NCI-H1417 (cell line): ENCODE data around the gene DAGLB.
"Not testable (repeated sequence)": the region's sequence is repeated elsewhere in the genome, so short reads cannot be mapped to it uniquely, and the experiment has no call there.

Experiments used
- DNase-seq, 3 experiments: peaks; one replicate each; lab custom pipeline; 2025; lab: John Stamatoyannopoulos, UW

Gene DAGLB

DNA sequence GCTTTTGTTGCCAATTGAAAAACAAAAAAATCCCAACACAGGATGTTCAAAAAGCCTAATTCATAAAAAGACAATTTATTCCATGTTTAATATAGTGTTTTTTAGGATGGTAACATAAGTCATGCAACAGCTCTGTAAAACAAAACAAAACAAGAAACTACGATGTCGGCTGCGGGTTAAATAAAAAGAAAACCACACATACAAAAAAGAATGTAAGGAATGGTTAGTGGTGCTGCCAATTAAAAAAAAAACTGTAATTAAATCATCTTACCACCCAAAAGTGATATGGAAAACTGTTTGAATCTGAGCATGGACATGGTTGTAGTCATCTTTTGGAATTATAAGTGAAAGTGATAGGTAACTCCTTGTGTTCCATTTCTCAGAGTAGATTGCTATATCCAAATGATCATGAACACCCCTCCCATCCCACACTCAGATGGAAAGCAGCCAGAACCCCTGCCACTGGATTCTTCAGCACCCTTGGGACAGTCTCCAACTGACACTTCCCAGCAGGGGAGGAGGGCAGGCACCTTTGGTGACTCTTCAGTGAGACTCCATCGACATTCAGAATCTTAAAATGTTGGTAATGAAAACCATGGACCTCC, 14.3 kb upstream of the DAGLB start:
- no peak for DNase-seq

- DNase-seq: no peak
Measured at GRCh38 chr7:6460990-6461584, 13.3 kb upstream of the DAGLB start.

GRCh38 chr7:6460303-6460702, 12.5 kb upstream of the DAGLB start:
- DNase-seq: no peak

DNA sequence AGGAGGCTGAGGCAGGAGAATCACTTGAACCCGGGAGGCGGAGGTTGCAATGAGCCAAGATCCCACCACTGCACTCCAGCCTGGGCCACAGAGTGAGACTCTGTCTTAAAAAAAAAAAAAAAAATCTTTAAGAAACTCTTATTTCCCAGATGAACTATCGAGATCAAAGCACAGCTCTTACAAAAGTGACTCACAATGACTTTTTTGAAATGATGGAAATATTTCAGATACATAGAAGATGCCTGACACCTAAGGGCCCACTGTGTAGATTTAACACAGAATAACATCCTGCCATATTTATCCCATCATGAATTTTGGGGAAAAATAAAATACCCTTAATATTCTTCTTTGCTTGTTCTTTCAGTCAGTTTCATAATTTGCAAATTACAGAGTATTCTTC, 10.9 kb upstream of the DAGLB start:
- DNase-seq: not testable (repeated sequence)

GRCh38 chr7:6453734-6454133, 6.0 kb upstream of the DAGLB start:
- no peak for DNase-seq

DNA sequence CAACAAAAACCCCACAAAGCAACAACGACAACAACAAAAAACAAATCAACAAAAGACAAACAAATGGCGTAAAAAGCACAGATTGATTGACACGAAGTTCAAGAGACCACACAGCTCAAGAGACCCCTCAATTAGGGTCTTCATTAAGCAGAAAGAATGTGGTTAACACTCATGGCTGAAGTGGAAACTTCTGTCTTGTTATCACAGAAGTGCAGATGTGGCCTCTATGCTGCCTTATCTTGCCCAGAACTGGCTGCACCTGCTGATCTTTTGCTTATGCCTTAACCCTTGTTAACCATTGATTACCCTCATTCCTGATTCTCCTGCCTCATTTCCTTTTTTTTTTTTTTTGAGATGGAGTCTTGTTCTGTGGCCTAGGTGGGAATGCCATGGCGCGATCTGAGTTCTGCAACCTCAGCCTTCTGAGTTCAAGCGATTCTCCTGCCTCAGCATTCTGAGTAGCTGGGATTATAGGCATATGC, 3.5 kb upstream of the DAGLB start:
- DNase-seq: no peak

DNA sequence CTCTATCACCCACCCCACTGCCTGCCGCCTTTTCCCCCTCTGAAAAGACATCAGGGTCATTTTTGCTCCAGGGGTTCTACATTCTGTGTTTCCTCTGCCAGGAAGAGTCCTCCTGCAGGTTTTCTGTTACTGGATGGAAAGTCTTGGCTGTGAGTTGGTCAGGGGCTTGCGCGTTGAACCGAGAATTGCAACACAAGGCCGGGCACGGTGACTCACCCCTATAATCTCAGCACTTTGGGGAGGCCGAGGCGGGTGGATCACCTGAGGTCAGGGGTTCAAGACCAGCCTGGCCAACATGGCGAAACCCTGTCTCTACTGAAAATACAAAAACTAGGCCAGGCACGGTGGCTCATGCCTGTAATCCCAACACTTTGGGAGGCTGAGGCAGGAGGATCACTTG, 2.8 kb upstream of the DAGLB start:
- not testable (repeated sequence) for DNase-seq

- DNase-seq: not testable (repeated sequence)
Measured at GRCh38 chr7:6449884-6450283, 2.1 kb upstream of the DAGLB start.

GRCh38 chr7:6448943-6449543, 1.3 kb upstream of the DAGLB start:
- no peak for DNase-seq

- DNase-seq: peak; percentile 68 to 85 (median 82)
Measured at GRCh38 chr7:6446838-6447580, 745 bp downstream of the DAGLB start.

DNA sequence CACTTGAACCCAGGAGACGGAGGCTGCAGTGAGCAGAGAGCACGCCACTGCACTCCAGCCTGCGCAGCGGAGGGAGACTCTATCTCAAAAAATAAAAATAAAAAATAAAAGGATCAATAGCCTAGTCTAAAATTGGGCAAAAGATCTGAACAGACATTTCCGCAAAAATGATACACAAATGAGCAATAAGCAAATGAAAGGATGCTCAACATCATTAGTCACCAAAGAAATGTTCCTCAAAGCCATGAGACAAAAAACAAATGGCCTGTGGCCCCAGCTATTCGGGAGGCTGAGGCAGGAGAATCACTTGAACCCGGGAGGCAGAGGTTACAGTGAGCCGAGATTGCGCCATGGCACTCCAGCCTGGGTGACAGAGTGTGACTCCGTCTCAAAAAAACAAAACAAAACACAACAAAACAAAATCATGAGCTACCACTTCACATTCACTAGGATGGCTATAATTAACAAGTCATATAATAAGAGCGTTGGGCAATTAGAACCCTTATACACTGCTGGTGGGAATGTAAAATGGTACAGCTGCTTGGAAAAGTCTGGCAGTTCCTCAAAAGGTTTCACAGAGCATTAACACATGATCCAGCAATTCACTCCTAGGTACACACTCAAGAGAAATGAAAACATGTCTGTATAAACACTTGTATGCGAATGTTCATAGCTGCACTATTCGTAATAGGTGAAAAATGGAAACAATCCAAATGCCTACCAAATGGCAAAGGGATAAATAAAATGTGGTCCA, 3.1 kb downstream of the DAGLB start:
- peak in 2 of 3 experiments; percentile 22 to 85 for DNase-seq

DNA sequence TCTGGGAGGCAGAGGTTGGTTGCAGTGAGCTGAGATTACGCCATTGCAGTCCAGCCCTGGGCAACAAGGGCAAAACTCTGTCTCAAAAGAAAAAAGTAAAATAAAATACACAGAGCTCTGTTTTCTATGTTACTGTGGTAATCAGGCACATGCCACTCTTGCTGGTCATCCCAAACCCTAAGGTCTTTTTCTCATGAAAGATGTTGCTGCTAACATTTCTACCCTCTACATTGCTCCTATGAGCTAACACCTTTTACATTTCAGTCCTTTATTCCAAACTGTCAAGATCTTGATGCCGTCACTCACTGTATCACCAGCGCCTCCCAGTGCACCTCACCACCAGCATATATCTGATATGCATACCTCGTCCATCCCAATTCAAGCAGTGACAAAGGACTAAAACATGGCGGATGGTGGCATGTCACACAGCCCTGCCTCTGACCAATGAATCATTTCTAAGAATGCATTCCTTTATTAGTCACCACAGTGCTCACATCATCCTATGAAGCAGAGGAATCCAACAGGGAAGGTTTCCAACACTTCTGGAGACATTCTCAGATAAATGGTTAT, 4.3 kb downstream of the DAGLB start:
- DNase-seq: no peak

GRCh38 chr7:6442114-6442513, 5.6 kb downstream of the DAGLB start:
- no peak for DNase-seq

DNA sequence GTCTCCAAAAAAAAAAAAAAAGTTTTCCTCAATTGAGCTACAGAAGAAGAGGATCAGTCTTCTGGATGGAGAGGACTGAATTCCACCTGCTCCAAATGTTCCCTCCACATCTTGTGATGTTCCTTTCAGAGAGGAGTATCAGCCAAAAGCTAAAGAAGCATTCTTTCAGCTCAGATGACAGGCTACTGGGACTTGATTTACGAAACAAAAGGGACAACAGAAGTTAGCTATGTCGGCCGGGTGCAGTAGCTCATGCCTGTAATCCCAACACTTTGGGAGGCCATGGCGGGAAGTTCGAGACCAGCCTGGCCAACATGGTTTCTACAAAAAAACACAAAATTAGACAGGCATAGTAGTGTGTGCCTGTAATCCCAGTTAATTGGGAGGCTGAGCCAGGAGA, 7.4 kb downstream of the DAGLB start:
- no peak for DNase-seq

DNA sequence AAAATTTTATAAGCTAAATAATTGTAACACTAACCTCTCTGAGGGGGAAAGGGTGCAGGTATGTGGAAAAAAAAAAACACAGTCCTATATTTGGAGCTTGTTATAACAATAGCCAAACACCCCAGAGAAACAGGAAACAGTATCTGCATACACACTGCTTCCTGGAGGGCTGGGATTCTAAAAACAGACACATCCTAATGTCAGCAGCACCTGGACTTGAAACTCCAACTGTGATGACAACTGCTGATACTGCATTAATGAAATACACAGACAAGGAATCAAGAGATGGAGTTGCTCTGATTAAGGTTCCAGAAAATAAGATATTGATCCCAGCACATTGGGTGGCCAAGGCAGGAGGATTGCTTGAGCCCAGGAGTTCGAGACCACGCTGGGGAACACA, 9.3 kb downstream of the DAGLB start:
- DNase-seq: peak in 2 of 3 experiments; percentile 13 to 54

- no peak for DNase-seq
Measured at GRCh38 chr7:6437251-6437650, 10.5 kb downstream of the DAGLB start.

DNA sequence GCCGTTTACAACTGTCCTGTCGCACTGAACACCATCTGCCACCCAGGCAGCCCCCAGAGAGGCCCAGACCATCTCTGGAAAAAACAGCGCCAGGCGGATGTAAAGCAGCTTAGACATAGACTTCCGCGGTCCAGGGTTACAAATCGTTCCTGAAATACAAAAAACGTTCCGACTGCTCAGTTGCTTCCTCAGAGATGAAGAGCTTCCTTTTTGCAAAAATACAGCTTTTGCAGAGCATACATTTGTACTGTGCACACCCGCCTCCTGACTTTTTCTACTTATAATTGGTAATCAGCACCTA, 11.4 kb downstream of the DAGLB start:
- DNase-seq: no peak

DNA sequence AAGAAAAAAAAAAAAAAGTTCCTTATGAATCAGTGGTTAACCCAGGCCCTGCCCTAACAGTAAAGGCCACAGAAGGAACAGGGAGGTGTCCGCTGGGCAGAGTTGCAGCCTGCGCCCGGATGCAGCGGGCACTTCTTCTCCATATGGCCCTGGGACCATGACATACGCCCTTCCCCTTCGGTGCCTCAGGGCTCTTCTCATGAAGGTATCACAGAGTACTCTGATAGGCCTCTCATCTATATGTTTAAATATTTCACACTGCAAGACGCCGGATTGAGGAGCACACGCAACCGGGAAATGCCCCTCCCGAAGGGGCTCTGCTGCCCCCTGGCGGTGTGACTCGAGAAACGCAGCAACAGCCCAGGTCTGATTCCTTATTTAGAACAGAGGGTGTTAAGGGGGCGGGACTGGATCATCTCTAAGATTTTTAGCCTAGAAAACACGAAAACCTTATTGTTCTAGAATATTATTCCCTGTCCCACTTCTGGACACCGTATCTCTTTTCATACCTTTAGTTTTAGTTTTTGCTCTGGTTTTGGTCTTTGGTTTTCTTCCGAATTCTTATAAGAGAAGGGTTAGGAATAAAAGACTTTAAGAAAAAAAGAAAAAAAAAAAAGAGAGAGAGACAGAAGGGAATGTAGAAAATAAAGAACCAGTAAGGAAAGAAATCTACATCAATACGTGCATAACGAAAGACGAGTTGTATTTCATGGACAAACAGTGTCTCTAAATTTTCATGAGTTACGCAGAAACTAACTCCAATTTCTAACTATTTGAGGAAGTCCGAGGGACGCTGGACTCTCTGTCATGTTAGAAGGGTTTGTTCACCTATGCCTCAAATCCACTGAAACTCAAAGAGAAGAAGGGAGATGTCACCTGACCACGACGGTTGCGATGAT, 12.0 kb downstream of the DAGLB start:
- DNase-seq: peak; percentile 56 to 83 (median 71)

- DNase-seq: no peak
Measured at GRCh38 chr7:6433784-6434615, 13.8 kb downstream of the DAGLB start.

DNA sequence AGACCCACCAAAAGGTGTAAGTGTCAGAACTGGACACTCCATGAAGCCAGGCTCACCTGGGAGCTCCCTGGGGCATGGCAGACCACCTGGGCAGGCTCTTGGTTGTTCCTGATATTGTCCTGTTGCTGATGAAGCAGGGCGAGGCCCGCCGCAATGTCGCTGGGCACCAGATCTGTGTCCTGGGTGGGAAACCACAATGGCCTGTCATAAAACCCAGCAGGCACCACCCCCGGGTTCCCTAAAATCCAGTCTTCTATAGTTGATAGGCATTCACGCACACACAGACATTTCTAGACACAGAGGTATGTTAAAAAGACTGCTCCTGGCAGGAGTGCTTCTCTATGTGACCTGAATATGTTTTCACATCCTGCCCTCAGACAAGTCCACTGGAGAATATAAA, 15.0 kb downstream of the DAGLB start:
- no peak for DNase-seq
